Gastroesophageal sphincter (tissue), 3 donors: Measurements from ENCODE around the gene SYNDIG1.

Source experiments
- EP300 ChIP-seq: sonication (generic); formaldehyde crosslinking; IDR thresholded peaks from one replicate; pipeline ENCODE4 v1.6.1; 2017; ENCODE audit warnings: antibody characterized with exemption, mild to moderate bottlenecking
- POLR2A ChIP-seq, 2 donors: fragments of 450-650 bp; IDR thresholded peaks; one replicate each; pipeline ENCODE4 v1.6.1; 2017; ENCODE audit warnings: antibody characterized with exemption in 2 of 2, mild to moderate bottlenecking in 2 of 2, moderate library complexity in 1 of 2
- POLR2AphosphoS5 ChIP-seq: sonication (generic); formaldehyde crosslinking; IDR thresholded peaks from one replicate; pipeline ENCODE4 v1.6.1; 2017; ENCODE audit warnings: antibody characterized with exemption
- TF ChIP-seq, protein P1 (sequence below), 4 experiments: fragments of 200-600 bp in 2 of 4; fragments of 450-650 bp in 2 of 4; sonication (generic) in 1 of 4; IDR thresholded peaks; one replicate each; pipeline ENCODE4 v1.5.1; 2017 to 2019; ENCODE audit warnings: antibody characterized with exemption in 4 of 4, mild to moderate bottlenecking in 2 of 4, moderate library complexity in 2 of 4

- TF ChIP-seq, protein P1, sequence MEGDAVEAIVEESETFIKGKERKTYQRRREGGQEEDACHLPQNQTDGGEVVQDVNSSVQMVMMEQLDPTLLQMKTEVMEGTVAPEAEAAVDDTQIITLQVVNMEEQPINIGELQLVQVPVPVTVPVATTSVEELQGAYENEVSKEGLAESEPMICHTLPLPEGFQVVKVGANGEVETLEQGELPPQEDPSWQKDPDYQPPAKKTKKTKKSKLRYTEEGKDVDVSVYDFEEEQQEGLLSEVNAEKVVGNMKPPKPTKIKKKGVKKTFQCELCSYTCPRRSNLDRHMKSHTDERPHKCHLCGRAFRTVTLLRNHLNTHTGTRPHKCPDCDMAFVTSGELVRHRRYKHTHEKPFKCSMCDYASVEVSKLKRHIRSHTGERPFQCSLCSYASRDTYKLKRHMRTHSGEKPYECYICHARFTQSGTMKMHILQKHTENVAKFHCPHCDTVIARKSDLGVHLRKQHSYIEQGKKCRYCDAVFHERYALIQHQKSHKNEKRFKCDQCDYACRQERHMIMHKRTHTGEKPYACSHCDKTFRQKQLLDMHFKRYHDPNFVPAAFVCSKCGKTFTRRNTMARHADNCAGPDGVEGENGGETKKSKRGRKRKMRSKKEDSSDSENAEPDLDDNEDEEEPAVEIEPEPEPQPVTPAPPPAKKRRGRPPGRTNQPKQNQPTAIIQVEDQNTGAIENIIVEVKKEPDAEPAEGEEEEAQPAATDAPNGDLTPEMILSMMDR (IDR thresholded peaks at IDR 0.05): no peak
- no peak for TF ChIP-seq POLR2A (IDR thresholded peaks at IDR 0.05)
- no peak for TF ChIP-seq POLR2AphosphoS5
- no peak for TF ChIP-seq EP300
Measured at GRCh38 chr20:24453869-24454268, 15.6 kb upstream of the SYNDIG1 start.
